ENCODE measurements around the gene COL18A1.

Gene COL18A1

GRCh38 chr21:45470773-45471524 is 66.0 kb downstream of the COL18A1 start:
- DNase-seq, result peak; percentile 46 to 53

DNA sequence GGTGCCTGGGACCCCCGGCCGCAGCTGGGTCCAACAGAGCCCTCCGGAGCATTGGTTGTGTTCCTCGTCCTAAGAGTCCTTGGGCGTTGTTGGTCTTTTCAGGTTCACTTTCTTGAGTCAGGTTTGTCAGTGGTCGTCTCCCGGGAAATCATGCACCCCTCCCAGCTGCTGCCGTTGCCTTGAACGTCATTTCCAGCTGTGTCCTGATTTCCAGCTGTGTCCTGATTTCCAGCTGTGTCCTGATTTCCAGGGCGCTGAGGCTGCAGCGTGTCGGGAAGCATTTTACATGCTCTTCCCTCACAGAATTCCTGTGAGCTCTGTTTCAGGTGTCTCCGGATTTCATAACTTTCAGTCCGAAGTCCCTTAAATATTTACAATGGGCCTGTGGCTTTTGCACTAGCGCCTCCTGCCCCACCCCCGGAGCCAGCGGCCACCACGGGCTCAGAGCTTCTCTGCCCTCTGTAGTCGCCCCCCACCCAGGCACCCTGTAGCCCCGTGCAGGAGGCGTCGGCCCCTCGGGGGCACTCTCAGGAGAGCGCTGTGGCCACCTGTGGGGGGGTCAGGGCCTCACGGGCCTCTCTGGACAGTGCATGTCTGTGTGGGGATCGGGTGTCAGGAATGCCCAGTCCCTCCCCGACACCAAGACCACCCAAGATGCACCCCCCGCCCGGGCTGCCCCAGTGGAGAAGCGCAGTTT is 66.7 kb downstream of the COL18A1 start:
- no peak for DNase-seq

DNA sequence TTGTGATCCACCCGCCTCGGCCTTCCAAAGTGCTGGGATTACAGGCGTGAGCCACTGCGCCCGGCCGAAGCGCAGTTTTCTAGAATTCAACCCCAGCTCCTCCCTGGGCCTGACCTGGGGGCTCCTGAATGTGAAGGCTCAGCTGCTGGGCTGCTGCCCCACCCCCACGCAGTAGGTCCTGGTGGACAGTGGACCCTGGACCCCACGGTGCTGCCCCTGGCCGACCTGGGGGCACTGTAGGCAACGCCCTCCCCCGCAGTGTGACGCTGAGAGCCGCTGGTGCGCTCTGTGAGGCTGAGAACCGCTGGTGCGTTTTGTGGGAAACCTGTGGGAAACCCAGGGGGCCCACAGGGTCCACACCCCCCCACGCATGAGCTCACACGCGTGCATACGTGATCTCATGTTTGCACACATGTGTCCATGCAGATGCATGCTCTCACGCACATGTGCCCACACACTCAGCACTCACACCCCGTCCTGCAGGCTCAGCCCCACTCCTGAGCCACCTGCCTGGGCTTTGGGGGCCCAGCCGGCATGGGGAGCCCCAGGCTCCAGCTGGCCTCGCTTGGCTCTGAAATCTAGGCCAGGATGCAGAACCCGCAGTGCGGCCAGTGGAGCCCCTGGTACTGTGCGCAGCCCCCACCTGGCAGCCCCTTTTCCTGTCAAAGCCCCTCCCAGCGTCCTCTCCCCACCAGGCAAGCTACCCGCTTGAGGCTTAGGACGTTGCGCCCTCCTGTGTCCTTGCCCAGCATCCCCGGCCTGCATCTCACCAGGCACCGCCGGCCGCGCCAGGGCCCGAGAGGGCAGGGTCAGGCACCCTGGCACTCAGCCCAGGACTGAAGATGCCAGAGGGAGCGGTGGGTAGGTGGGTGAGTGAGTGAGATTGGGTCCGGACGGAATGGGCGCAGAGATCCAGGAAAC is 67.7 kb downstream of the COL18A1 start:
- no peak for DNase-seq

DNA sequence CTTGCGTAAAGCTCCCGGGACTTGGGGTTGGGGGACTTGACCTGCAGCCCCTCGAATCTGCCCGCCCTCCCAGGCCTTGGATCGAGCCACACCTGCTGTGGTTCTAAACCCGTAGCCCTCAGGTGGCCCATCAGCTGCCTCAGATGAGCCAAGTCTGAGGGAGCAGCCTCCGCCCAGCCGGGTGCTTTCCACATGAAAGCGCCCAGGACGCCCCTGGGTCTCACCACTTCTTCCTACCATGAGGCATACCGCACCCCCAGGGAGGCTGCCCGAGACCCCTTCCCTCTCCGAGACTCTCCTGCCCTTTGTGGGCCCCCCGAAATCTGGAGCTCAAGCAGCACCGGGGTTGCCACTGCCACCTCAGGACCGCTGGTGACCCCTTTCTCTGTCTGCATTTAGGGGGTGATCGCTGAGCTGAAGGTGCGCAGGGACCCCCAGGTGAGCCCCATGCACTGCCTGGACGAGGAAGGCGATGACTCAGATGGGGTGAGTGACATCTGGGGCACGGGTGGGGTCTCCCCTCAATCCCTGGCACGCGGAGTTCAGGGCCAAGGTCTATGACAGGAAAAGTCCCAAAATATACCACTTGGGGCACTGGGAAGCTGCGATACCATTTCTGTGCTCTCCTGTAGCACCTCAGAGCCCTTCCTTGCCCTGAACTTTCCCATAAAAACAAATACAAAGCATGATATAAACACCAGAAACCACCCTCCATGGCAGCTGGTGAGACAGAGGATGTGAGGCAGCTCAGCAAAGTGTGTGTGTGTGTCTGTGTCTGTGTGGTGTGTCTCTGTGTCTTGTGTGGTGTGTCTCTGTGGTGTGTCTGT is 68.7 kb downstream of the COL18A1 start:
- no peak for DNase-seq

- DNase-seq, result no peak
Measured at GRCh38 chr21:45474323-45474950, 69.5 kb downstream of the COL18A1 start.

DNA sequence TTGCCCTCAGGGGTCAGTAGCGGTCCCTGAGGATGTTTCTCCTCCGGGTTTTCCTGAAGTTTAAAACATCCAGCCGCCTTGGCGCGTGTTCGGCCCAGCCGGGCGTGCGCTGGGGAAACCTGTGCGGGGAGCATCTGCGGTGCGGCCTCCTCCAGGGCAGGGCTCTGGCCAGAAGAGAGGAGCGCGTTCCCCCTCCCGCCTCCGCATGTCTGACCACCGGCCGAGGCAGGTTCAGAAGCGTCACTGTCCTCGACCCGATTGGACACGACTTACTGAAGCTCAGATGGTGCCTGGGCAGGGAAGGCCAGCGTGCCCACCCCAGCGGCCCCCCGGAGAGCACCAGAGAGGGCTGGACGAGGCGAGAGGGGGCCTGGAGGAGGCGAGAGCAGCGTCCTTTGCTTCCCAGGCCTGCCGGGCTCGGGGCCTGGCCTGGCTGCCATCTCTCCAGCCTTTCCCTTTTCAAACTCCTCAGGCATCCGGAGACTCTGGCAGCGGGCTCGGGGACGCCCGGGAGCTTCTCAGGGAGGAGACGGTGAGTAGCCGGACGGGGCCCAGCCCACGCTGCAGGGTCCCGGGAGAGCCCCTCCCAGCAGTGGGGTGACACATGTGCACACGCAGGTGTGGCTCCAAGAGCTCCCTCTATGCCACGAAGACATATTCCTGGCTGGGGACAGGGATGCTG is 70.2 kb downstream of the COL18A1 start:
- no peak for DNase-seq

- no peak for DNase-seq
Measured at GRCh38 chr21:45475797-45476570, 71.0 kb downstream of the COL18A1 start.

- DNase-seq, result no peak
Measured at GRCh38 chr21:45476582-45476981, 71.6 kb downstream of the COL18A1 start.

DNA sequence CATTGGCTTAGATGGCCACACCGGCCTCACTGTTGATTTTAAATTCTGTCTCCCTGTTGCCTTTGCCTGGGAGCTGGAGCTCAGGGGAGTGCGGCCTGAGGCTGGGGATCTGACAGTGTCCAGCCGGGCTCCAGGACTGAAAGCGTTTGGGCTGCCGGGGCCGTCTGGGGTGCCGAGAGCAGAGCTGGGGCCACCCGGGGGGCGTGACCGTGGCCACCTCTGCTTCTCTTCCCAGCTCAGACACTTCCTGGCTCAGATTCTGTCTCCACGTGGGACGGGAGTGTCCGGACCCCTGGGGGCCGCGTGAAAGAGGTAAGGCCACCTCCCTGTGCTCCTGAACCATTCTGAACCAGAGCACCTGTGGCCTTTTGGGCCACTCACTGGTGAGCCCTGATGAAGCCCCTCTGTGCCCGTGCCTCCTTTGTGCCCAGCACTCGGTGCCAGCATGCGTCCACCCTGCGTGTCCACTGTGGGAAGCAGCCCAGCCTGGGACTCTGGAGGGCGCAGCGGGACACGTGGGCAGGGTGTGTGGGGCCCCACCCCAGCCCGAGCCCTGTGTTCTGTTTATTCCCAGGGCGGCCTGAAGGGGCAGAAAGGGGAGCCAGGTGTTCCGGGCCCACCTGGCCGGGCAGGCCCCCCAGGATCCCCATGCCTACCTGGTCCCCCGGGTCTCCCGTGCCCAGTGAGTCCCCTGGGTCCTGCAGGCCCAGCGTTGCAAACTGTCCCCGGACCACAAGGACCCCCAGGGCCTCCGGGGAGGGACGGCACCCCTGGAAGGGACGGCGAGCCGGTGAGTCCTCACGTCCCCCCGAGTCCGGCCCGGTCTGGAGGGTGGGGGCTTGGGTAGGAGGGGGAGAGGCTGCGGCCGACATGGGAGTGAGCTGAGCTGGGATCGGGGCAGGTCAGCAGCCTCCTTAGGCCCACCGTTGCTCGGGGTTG is 72.5 kb downstream of the COL18A1 start:
- no peak for DNase-seq

DNA sequence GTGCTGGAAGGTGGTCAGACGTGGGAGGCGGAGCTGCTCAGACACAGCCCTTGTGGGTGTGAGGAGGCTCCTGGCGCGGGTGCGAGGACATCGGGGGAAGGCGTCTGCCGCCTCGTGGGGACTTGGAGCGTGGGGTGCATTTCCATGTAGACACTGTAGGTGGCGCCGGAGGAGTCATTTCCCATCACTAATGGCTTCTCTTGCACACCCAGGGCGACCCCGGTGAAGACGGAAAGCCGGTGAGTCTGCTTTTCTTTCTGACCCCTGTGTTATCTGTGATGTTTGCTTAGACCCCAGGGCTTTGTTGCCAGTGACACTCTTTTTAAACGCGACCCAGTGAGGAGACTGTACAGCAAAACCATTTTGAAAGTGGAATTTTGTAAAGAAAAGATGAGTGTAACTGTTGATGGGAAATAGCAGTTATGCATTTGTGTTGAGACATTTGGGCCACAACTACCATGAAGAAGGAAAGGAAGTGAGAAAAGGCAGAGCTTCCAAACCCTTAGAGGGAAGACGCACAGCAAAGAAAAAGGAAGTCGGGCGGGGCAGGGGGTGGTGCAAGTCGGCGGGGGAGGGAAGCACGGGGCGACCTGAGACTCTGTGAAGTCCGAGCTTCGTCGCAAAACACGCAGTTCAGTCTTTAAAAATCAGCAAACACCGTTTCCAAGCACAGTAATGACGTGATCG is 73.3 kb downstream of the COL18A1 start:
- peak; percentile 82 to 83 for DNase-seq

DNA sequence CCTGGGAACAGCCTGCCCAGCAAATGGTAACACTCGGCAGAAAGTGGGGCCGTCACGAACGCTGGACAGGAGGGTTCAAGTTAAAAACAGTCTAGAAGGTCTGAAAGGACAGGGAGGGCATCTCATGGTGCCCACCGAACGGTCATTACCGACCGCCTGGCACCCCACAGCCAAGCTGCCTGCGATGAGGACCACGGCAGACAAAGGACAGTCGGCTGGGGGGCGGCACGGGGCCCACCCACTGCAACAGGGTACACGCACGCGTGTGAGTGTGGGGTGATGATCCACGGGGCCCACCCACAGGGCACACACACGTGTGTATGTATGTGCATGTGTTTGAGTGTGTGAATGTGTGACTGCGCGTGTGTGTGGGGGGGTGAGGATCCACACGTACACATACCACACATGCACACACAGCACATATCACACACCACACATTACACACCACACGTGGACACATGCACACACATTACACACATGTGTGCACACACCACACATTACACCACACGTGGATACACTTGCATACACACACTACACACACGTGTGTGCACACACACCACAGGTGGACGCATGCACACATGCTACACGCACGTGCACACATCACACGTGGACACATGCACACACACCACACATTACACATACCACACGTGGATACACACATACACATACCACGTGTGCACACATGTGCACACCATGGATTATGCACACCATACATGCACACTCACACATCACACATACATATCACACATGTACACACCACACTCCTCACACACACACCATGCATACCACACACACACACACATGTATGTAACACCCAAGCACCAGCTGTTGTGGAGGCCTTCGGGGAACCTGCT is 74.1 kb downstream of the COL18A1 start:
- no peak for DNase-seq

DNA sequence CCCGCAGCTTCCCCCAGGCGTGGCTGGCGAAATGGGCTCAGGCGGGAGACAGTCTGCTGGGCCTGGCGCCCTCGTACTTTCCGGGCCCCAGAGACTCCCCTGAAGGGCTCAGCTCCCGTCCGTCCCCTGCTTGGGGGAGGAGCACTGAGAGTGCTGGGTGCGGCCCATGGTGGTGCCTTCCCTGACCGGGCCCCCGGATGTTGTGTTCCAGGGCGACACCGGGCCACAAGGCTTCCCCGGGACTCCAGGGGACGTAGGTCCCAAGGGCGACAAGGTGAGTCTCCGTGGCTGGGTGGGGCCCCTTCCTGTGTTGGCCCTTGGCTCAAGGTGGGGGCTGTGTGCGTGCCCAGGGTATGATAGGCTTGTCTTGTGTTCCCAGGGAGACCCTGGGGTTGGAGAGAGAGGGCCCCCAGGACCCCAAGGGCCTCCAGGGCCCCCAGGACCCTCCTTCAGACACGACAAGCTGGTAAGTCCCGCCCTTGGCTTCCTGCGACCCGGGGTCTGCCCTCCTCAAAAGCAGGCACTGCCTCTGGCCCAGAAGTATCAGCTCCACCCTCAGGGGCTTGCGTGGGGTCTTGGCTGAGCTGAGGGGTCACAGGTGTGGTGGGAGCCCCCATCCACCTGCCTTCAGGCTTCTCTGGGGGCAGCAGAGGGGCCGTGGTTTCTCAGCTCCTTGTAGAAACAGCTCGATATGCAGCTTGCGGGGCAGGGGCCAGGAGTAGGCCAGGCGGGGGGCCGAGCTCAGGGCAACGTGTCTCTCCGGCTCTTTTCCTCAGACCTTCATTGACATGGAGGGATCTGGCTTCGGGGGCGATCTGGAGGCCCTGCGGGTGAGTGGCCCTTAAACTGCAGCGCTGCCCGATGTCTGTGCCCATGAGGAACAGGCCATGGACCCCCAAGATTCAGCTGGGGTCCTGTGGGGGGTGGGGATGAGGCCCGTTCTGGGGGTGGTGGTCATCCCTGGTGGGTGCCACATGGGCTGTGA is 75.0 kb downstream of the COL18A1 start:
- peak in 1 of 2 donors; percentile 39 for DNase-seq

- no peak for DNase-seq
Measured at GRCh38 chr21:45480701-45481500, 75.9 kb downstream of the COL18A1 start.

GRCh38 chr21:45481566-45481965 is 76.6 kb downstream of the COL18A1 start:
- no peak for DNase-seq
